H1 (cell line): ENCODE results near the gene NELFB. TPM values are rescaled to one million over a fixed set of nuclear protein-coding genes. Genes with fewer than 3 reads are reported as not detected.

ENCODE experiments used
- CTCF ChIA-PET: fragments of 300-600 bp; sonication (Branson Sonifier 250); formaldehyde crosslinking; loops from one replicate; lab custom pipeline; 2021; ENCODE audit not compliant: partially characterized antibody; lab: Charles Lee
- POLR2A ChIA-PET: fragments of 300-600 bp; sonication (Branson Sonifier 250); formaldehyde crosslinking; loops from one replicate; lab custom pipeline; 2021; ENCODE audit warnings: inconsistent platforms; ENCODE audit not compliant: partially characterized antibody; lab: Charles Lee
- DNase-seq, 2 experiments: peaks; one replicate each; pipeline versions ENCODE4 v3.0.0 to v3.0.0-alpha.2; 2010 to 2022; ENCODE audit warnings: low spot score in 2 of 2, low read depth in 1 of 2, mixed read lengths in 1 of 2
- FAIRE-seq: peaks from 2 replicates; lab custom pipeline; 2011; peaks lifted over from hg19 to GRCh38; lab: Jason Lieb, UNC
- H2AFZ ChIP-seq: 2 replicates; pipeline ENCODE4 v1.8.1; 2012; ENCODE audit warnings: low read length, inconsistent platforms
- H2AK5ac ChIP-seq: 2 replicates; pipeline ENCODE4 v1.6.1; 2013; ENCODE audit warnings: low read depth, low read length
- H2BK120ac ChIP-seq: replicated peaks from 2 replicates; pipeline ENCODE3; 2013; ENCODE audit warnings: low read depth, low read length, inconsistent platforms
- H2BK12ac ChIP-seq: 2 replicates; pipeline ENCODE4 v1.6.1; 2013; ENCODE audit warnings: low read depth, low read length
- H2BK15ac ChIP-seq: 2 replicates; pipeline ENCODE4 v1.6.1; 2013; ENCODE audit warnings: low read length
- H2BK20ac ChIP-seq: 2 replicates; pipeline ENCODE4 v1.6.1; 2013; ENCODE audit warnings: low read length
- H2BK5ac ChIP-seq: 2 replicates; pipeline ENCODE4 v1.6.1; 2013; ENCODE audit warnings: low read depth, low read length
- H3K14ac ChIP-seq: 2 replicates; pipeline ENCODE4 v1.6.1; 2013; ENCODE audit warnings: inconsistent platforms; ENCODE audit not compliant: insufficient read length
- H3K18ac ChIP-seq: 2 replicates; pipeline ENCODE4 v1.6.1; 2013; ENCODE audit warnings: low read length; ENCODE audit errors: extremely low read depth
- H3K23ac ChIP-seq: 2 replicates; pipeline ENCODE4 v1.6.1; 2013; ENCODE audit warnings: inconsistent platforms; ENCODE audit not compliant: insufficient read length
- H3K23me2 ChIP-seq: 2 replicates; pipeline ENCODE4 v1.6.1; 2013; ENCODE audit warnings: low read depth, low read length
- H3K27ac ChIP-seq: 2 replicates; pipeline ENCODE4 v1.6.1; 2011; ENCODE audit warnings: low read depth, low read length, inconsistent platforms
- H3K27me3 ChIP-seq, 4 experiments: replicated peaks in 1 of 4; 1 replicate in 1 of 4; 2 replicates in 3 of 4; pipeline versions ENCODE4 v1.6.1 to v1.8.1; 2011 to 2013; ENCODE audit warnings: low read length in 3 of 4, mild to moderate bottlenecking in 3 of 4, inconsistent platforms in 2 of 4, mixed read lengths in 2 of 4, moderate library complexity in 1 of 4; ENCODE audit not compliant: control insufficient read depth in 3 of 4, insufficient read depth in 3 of 4; ENCODE audit errors: extremely low read depth in 1 of 4
- H3K36me3 ChIP-seq, 4 experiments: 2 replicates each; pipeline versions ENCODE4 v1.6.1 to v1.8.1; 2011 to 2013; ENCODE audit warnings: mild to moderate bottlenecking in 4 of 4, low read length in 3 of 4, moderate library complexity in 2 of 4, control low read depth in 1 of 4, inconsistent platforms in 1 of 4; ENCODE audit not compliant: insufficient read depth in 4 of 4, control insufficient read depth in 2 of 4
- H3K4ac ChIP-seq: replicated peaks from 2 replicates; pipeline ENCODE3; 2013; ENCODE audit warnings: low read length, low read depth, mixed read lengths, inconsistent platforms; ENCODE audit not compliant: insufficient read length
- H3K4me1 ChIP-seq, 4 experiments: replicated peaks in 1 of 4; 1 replicate in 1 of 4; 2 replicates in 3 of 4; pipeline versions ENCODE4 v1.6.1 to v1.8.1; 2011 to 2013; ENCODE audit warnings: low read length in 3 of 4, inconsistent platforms in 2 of 4, mixed read lengths in 1 of 4; ENCODE audit not compliant: insufficient read depth in 4 of 4, control insufficient read depth in 3 of 4
- H3K4me2 ChIP-seq, 2 experiments: 2 replicates each; pipeline versions ENCODE4 v1.6.1 to v1.8.1; 2011 to 2013; ENCODE audit warnings: low read depth in 2 of 2, low read length in 2 of 2, control low read depth in 1 of 2, inconsistent platforms in 1 of 2, mild to moderate bottlenecking in 1 of 2; ENCODE audit not compliant: insufficient read depth in 1 of 2
- H3K4me3 ChIP-seq, 4 experiments: fragments of 200-600, 300-600 bp in 1 of 4; sonication (generic), shearing (Covaris generic), sonication (Bioruptor Twin) in 1 of 4; 2 replicates each; pipeline versions ENCODE4 v1.5.1 to v1.8.1; 2011 to 2016; ENCODE audit warnings: low read length in 4 of 4, low read depth in 3 of 4, control low read depth in 2 of 4, inconsistent platforms in 2 of 4, mild to moderate bottlenecking in 2 of 4, mixed read lengths in 1 of 4, moderate library complexity in 1 of 4; ENCODE audit not compliant: insufficient read depth in 2 of 4; ENCODE audit errors: extremely low read depth in 1 of 4
- H3K56ac ChIP-seq: replicated peaks from 2 replicates; pipeline ENCODE3; 2013; ENCODE audit warnings: low read depth, mild to moderate bottlenecking, mixed read lengths, low read length, inconsistent platforms; ENCODE audit not compliant: insufficient read length
- H3K79me1 ChIP-seq: 2 replicates; pipeline ENCODE4 v1.6.1; 2013; ENCODE audit warnings: low read depth, low read length, control low read depth
- H3K79me2 ChIP-seq, 2 experiments: 2 replicates each; pipeline versions ENCODE4 v1.6.1 to v1.8.1; 2012 to 2013; ENCODE audit warnings: low read length in 2 of 2, mild to moderate bottlenecking in 2 of 2, inconsistent platforms in 1 of 2; ENCODE audit not compliant: insufficient read depth in 2 of 2, control insufficient read depth in 1 of 2
- H3K9ac ChIP-seq, 4 experiments: replicated peaks in 1 of 4; 1 replicate in 1 of 4; 2 replicates in 3 of 4; pipeline versions ENCODE4 v1.6.1 to v1.8.1; 2011 to 2013; ENCODE audit warnings: low read depth in 3 of 4, low read length in 3 of 4, control low read depth in 2 of 4, mild to moderate bottlenecking in 2 of 4, moderate library complexity in 2 of 4, inconsistent platforms in 1 of 4; ENCODE audit errors: extremely low read depth in 1 of 4
- H3K9me3 ChIP-seq, 2 experiments: 2 replicates each; pipeline versions ENCODE4 v1.6.1 to v1.8.1; 2012 to 2013; ENCODE audit warnings: mild to moderate bottlenecking in 2 of 2, moderate library complexity in 2 of 2, control low read depth in 1 of 2, inconsistent platforms in 1 of 2, low read depth in 1 of 2, low read length in 1 of 2, mixed read lengths in 1 of 2; ENCODE audit not compliant: insufficient read depth in 2 of 2
- H4K20me1 ChIP-seq, 2 experiments: replicated peaks in 1 of 2; 2 replicates each; pipeline versions ENCODE3 to v1.8.1; 2011 to 2013; ENCODE audit warnings: inconsistent platforms in 2 of 2, low read length in 2 of 2, mild to moderate bottlenecking in 1 of 2; ENCODE audit not compliant: insufficient read depth in 2 of 2, control insufficient read depth in 1 of 2
- H4K5ac ChIP-seq: 2 replicates; pipeline ENCODE4 v1.6.1; 2013; ENCODE audit warnings: low read length, low read depth, mixed read lengths, inconsistent platforms; ENCODE audit not compliant: insufficient read length
- H4K8ac ChIP-seq: 2 replicates; pipeline ENCODE4 v1.8.0; 2013; ENCODE audit warnings: mild to moderate bottlenecking, moderate library complexity, low read length, inconsistent platforms; ENCODE audit not compliant: insufficient read depth; ENCODE audit errors: extremely low read depth
- H4K91ac ChIP-seq: replicated peaks from 2 replicates; pipeline ENCODE3; 2013; ENCODE audit warnings: low read length, mixed read lengths, inconsistent platforms; ENCODE audit not compliant: insufficient read length
- CBX5 ChIP-seq: fragments of 300-800, 300-1000 bp; sonication (generic); IDR thresholded peaks from 2 replicates; pipeline ENCODE4 v1.7.1; 2016; ENCODE audit warnings: antibody characterized with exemption, low read length, low read depth
- EGR1 ChIP-seq: IDR thresholded peaks from 2 replicates; pipeline ENCODE4 v1.6.1; 2011; ENCODE audit warnings: low read depth, low read length, borderline replicate concordance
- GABPA ChIP-seq: IDR thresholded peaks from 2 replicates; pipeline ENCODE4 v1.6.1; 2011; ENCODE audit warnings: mild to moderate bottlenecking, low read length, moderate library complexity, borderline replicate concordance; ENCODE audit not compliant: insufficient read depth
- KDM4A ChIP-seq: IDR thresholded peaks from one replicate; pipeline ENCODE4 v1.7.1; 2012; ENCODE audit warnings: low read depth, mild to moderate bottlenecking, moderate library complexity, low read length, inconsistent platforms; ENCODE audit not compliant: severe bottlenecking
- MAX ChIP-seq: IDR thresholded peaks from 2 replicates; pipeline ENCODE4 v1.6.1; 2012; ENCODE audit warnings: inconsistent platforms
- PHF8 ChIP-seq: fragments of 200-600 bp; sonication (generic); conservative IDR thresholded peaks from 2 replicates; pipeline ENCODE4 v1.7.1; 2012; ENCODE audit warnings: low read depth, mild to moderate bottlenecking, inconsistent platforms, low read length, moderate library complexity
- RAD21 ChIP-seq, 2 experiments: IDR thresholded peaks in 1 of 2; conservative IDR thresholded peaks in 1 of 2; 2 replicates each; pipeline ENCODE4 v1.6.1; 2011; ENCODE audit warnings: low read depth in 2 of 2, low read length in 2 of 2, improper control_type of control experiment in 1 of 2, inconsistent platforms in 1 of 2, mild to moderate bottlenecking in 1 of 2, moderate library complexity in 1 of 2
- SIRT6 ChIP-seq: IDR thresholded peaks from one replicate; pipeline ENCODE4 v1.7.1; 2012; ENCODE audit warnings: low read length, inconsistent platforms
- SP1 ChIP-seq: IDR thresholded peaks from 2 replicates; pipeline ENCODE4 v1.6.1; 2011; ENCODE audit warnings: low read depth, low read length
- YY1 ChIP-seq: IDR thresholded peaks from 2 replicates; pipeline ENCODE4 v1.6.1; 2011; ENCODE audit warnings: low read depth, mild to moderate bottlenecking, low read length
- WGBS, 2 experiments: shearing (Covaris generic) in 1 of 2; methylation state at CpG; one replicate each; pipeline versions ENCODE4 v1.1.6 to v1.1.7; 2013 to 2015; ENCODE audit warnings: low lambda C conversion rate in 2 of 2, mixed read lengths in 2 of 2, inconsistent platforms in 1 of 2, low coverage in 1 of 2, missing lambda C conversion rate in 1 of 2; ENCODE audit not compliant: insufficient replicate concordance in 2 of 2, insufficient coverage in 1 of 2, insufficient read length in 1 of 2; ENCODE audit errors: extremely low coverage in 1 of 2, missing lambda C conversion rate in 1 of 2; 5-methylcytosine and 5-hydroxymethylcytosine counted together
- polyA plus RNA-seq, 7 experiments: library from polyadenylated mRNA; depleted of rRNA in 3 of 7; stranded (reverse) in 5 of 7; unstranded in 2 of 7; fragments of >200 nt in 5 of 7; fragments of 200-250 nt in 2 of 7; gene quantifications; 1 replicate in 5 of 7; 2 replicates in 1 of 7; 4 replicates in 1 of 7; pipeline versions ENCODE4 v1.2.1 to v1.2.3, GENCODE V29; 2011 to 2013; ENCODE audit warnings: missing spikeins in 2 of 7, mixed read lengths in 2 of 7
- total RNA-seq: library from RNA; stranded (reverse); fragmentation: NEBNext Ultra II Directional; extraction: Animal tissue kit (Norgen Biotek cat#: 25700); gene quantifications from 2 replicates; pipeline ENCODE4 v1.2.1, GENCODE V29; 2021

Gene NELFB
- total and polyA plus RNA-seq, 2 of the 8 experiments (the other 6 are each of a cell fraction or from before 2014, with no cell fraction given), result 57.6 to 78.0 TPM

- Histone ChIP-seq H2AFZ (no peak overlapping the region), H3K27me3 (peaks cover 0 to 4% (median 0%) of the 10 kb centered on the region in 4 experiments; a peak in 2 of 7 replicates), H2BK120ac (no peak overlapping the region), H3K9me3 (no peaks in the 10 kb centered on the region), H2BK12ac (peak overlapping the region; percentile 77; the same call in 1 of the 2 replicates), H2BK5ac (peak overlapping the region; percentile 35; the same call in 1 of the 2 replicates), H3K4ac (peak overlapping the region; percentile 85), H3K27ac (no peak overlapping the region), H3K14ac (no peak overlapping the region), H2BK20ac (no peak overlapping the region), H4K20me1 (no peaks in the 10 kb centered on the region), H3K4me3 (no peak overlapping the region), H3K18ac (peak overlapping the region; percentile 13; the same call in 1 of the 2 replicates), H3K9ac (no peak overlapping the region), H3K36me3 (no peaks in the 10 kb centered on the region), H3K4me2 (no peak overlapping the region), H3K56ac (no peak overlapping the region), H3K23ac (no peak overlapping the region), H2BK15ac (peak overlapping the region; percentile 46; the same call in 1 of the 2 replicates), H4K91ac (peak overlapping the region; percentile 54), H4K8ac (no peak overlapping the region), H4K5ac (no peak overlapping the region), H3K4me1 (peaks cover 0 to 31% (median 13%) of the 10 kb centered on the region in 4 experiments; a peak in 6 of 7 replicates), H3K23me2 (no peaks in the 10 kb centered on the region; the same call in 1 of the 2 replicates), H3K79me1 (no peaks in the 10 kb centered on the region), H2AK5ac (peak overlapping the region; percentile 7; the same call in 1 of the 2 replicates), H3K79me2 (no peaks in the 10 kb centered on the region)
- DNase-seq (peak in 1 of 2 experiments; percentile 67), FAIRE-seq (no peak)
- 83% methylated on average over 23 of the region's 26 CpGs; no CpG with 5 or more reads in 1 of the 2 experiments for WGBS, 2 experiments
- CTCF ChIA-PET, result interaction anchor here (0.6 to 5.7 kb wide), 14 partner anchors 10 to 467 kb away, joined by 3 to 55 read pairs (median 4); partner anchors contain the start of gene NRARP
- POLR2A ChIA-PET, result interaction anchor here (1.3 to 11.9 kb wide), 2 partner anchors 13 to 19 kb away, joined by 3 to 129 read pairs; partner anchors contain the start of gene NRARP
- TF ChIP-seq CBX5 (no peak), EGR1 (peak; percentile 52; the same call in 1 of the 2 replicates), RAD21 (IDR thresholded peaks at IDR 0.05 in 1 of 2, conservative IDR thresholded peaks at IDR 0.05 in 1 of 2; ENCODE audit: low read depth in 2 of 2, low read length in 2 of 2) (peak; percentile 43 to 63), GABPA (peak; percentile 51; the same call in 1 of the 2 replicates), YY1 (no peak), SIRT6 (no peak), KDM4A (no peak), MAX (0 out of 2 replicates have a peak, but pooled peaks have one; percentile 24), SP1 (no peak), PHF8 (no peak)
Measured at GRCh38 chr9:137319011-137319738, 64.0 kb downstream of the NELFB start.
